HG03521 (cell line): ENCODE data around the gene NAALADL2.

Experiments
- ATAC-seq: cut with Tn5 transposase; IDR thresholded peaks from one replicate; pipeline ENCODE4 v1.9.1; 2021; ENCODE audit warnings: mild to moderate bottlenecking, moderate library complexity; ENCODE audit not compliant: unreplicated experiment

Gene NAALADL2

GRCh38 chr3:175295248-175296130, 436.4 kb downstream of the NAALADL2 start:
- ATAC-seq: no peak

- no peak for ATAC-seq
Measured at GRCh38 chr3:175297216-175297615, 438.1 kb downstream of the NAALADL2 start.

GRCh38 chr3:175301741-175302140, 442.6 kb downstream of the NAALADL2 start:
- ATAC-seq: no peak

GRCh38 chr3:175304404-175304803, 445.3 kb downstream of the NAALADL2 start:
- ATAC-seq: no peak

GRCh38 chr3:175307642-175308041, 448.5 kb downstream of the NAALADL2 start:
- ATAC-seq: no peak

- no peak for ATAC-seq
Measured at GRCh38 chr3:175308097-175308496, 449.0 kb downstream of the NAALADL2 start.

- no peak for ATAC-seq
Measured at GRCh38 chr3:175310046-175310445, 450.9 kb downstream of the NAALADL2 start.

- ATAC-seq: no peak
Measured at GRCh38 chr3:175311404-175311803, 452.3 kb downstream of the NAALADL2 start.

GRCh38 chr3:175311946-175312345, 452.8 kb downstream of the NAALADL2 start:
- no peak for ATAC-seq

GRCh38 chr3:175312791-175313190, 453.7 kb downstream of the NAALADL2 start:
- ATAC-seq: no peak

- ATAC-seq: no peak
Measured at GRCh38 chr3:175316799-175317198, 457.7 kb downstream of the NAALADL2 start.

GRCh38 chr3:175325440-175325839, 466.3 kb downstream of the NAALADL2 start:
- ATAC-seq: no peak

GRCh38 chr3:175326041-175326440, 466.9 kb downstream of the NAALADL2 start:
- ATAC-seq: no peak

- ATAC-seq: no peak
Measured at GRCh38 chr3:175329373-175329772, 470.2 kb downstream of the NAALADL2 start.

GRCh38 chr3:175335229-175335628, 476.1 kb downstream of the NAALADL2 start:
- no peak for ATAC-seq

- ATAC-seq: no peak
Measured at GRCh38 chr3:175336406-175337133, 477.4 kb downstream of the NAALADL2 start.

- ATAC-seq: no peak
Measured at GRCh38 chr3:175337631-175338030, 478.5 kb downstream of the NAALADL2 start.

- ATAC-seq: no peak
Measured at GRCh38 chr3:175338775-175339535, 479.8 kb downstream of the NAALADL2 start.

GRCh38 chr3:175340338-175341015, 481.3 kb downstream of the NAALADL2 start:
- no peak for ATAC-seq

- ATAC-seq: no peak
Measured at GRCh38 chr3:175342196-175342595, 483.1 kb downstream of the NAALADL2 start.

- no peak for ATAC-seq
Measured at GRCh38 chr3:175343946-175344345, 484.8 kb downstream of the NAALADL2 start.
